SH-SY5Y (cell line): ENCODE measurements around the gene TASP1.

ENCODE experiments used
- GATA2 ChIP-seq: IDR thresholded peaks from 2 replicates; pipeline ENCODE4 v1.6.1; 2011; ENCODE audit warnings: mild to moderate bottlenecking, low read depth, low read length
- GATA3 ChIP-seq: IDR thresholded peaks from 2 replicates; pipeline ENCODE4 v1.6.1; 2011; ENCODE audit warnings: low read depth, mild to moderate bottlenecking, low read length, moderate library complexity

DNA sequence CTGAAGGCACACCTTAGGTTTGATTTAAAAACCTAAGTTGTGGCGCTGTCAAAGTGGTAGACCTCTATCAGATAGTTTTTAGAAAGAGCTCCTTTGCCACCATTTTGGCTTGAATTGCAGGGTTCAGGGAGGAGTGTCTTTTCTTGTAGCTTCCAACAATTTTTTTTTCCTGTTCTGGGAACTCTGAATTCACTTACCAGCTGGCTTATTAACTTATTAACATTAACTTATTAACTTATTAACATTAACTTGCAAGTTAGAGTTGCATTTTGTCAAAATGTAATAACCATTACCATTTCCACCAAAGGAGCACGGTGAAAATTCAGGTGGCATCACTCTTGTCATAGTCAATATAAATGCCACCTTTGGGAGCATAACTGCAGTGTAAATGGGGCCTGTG, 235.7 kb downstream of the TASP1 start:
- TF ChIP-seq GATA3 = no peak
- TF ChIP-seq GATA2 = no peak
